K562 (cell line): ENCODE data around the gene AGO1. TPM values are rescaled to one million over a fixed set of nuclear protein-coding genes. Genes with fewer than 3 reads are reported as not detected.

Source experiments
- ATF1 ChIP-seq, 2 experiments: fragments of 450-650 bp in 1 of 2; IDR thresholded peaks; 2 replicates each; pipeline ENCODE4 v1.6.1; 2016; ENCODE audit warnings: missing compliant biosample characterization in 1 of 2, missing genetic modification characterization in 1 of 2
- CHD2 ChIP-seq: IDR thresholded peaks from 2 replicates; pipeline ENCODE4 v1.6.1; 2011; ENCODE audit warnings: low read depth, low read length
- CTBP1 ChIP-seq: fragments of 450-650 bp; IDR thresholded peaks from 2 replicates; pipeline ENCODE4 v1.6.1; 2016; ENCODE audit warnings: borderline replicate concordance
- CXXC5 ChIP-seq: fragments of 250-450 bp; sonication (Bioruptor Pico); IDR thresholded peaks from 2 replicates; pipeline ENCODE4 v1.8.0; 2022; ENCODE audit warnings: inconsistent platforms, mild to moderate bottlenecking, moderate library complexity
- MAZ ChIP-seq, 2 experiments: fragments of 450-650 bp in 1 of 2; sonication (generic) in 1 of 2; formaldehyde crosslinking; IDR thresholded peaks in 1 of 2; conservative IDR thresholded peaks in 1 of 2; 2 replicates each; pipeline versions ENCODE4 v1.4.0 to v1.5.0; 2020; ENCODE audit warnings: mild to moderate bottlenecking in 1 of 2, missing genetic modification reagents in 1 of 2
- NCOA4 ChIP-seq: fragments of 450-650 bp; IDR thresholded peaks from 2 replicates; pipeline ENCODE4 v1.6.1; 2018; ENCODE audit warnings: mild to moderate bottlenecking; ENCODE audit not compliant: partially characterized antibody
- NFE2L1 ChIP-seq: fragments of 450-650 bp; IDR thresholded peaks from 2 replicates; pipeline ENCODE4 v1.6.1; 2016; ENCODE audit warnings: missing genetic modification characterization, low read depth, mild to moderate bottlenecking, missing compliant biosample characterization, moderate library complexity, borderline replicate concordance
- NFYB ChIP-seq: IDR thresholded peaks from 2 replicates; pipeline ENCODE4 v1.6.1; 2011; ENCODE audit warnings: mild to moderate bottlenecking, moderate library complexity; ENCODE audit not compliant: insufficient read length; ENCODE audit errors: extremely low read depth
- SIX5 ChIP-seq, 2 experiments: IDR thresholded peaks; 2 replicates each; pipeline ENCODE4 v1.6.1; 2011; ENCODE audit warnings: low read length in 2 of 2, borderline replicate concordance in 1 of 2, low read depth in 1 of 2, mild to moderate bottlenecking in 1 of 2, moderate library complexity in 1 of 2; ENCODE audit not compliant: insufficient read depth in 1 of 2
- SMARCB1 ChIP-seq: IDR thresholded peaks from 2 replicates; pipeline ENCODE4 v1.6.1; 2011; ENCODE audit warnings: improper control_type of control experiment, low read depth; ENCODE audit not compliant: insufficient read length
- STAT5A ChIP-seq: IDR thresholded peaks from 2 replicates; pipeline ENCODE4 v1.6.1; 2012; ENCODE audit warnings: low read length, inconsistent platforms, borderline replicate concordance
- TBL1XR1 ChIP-seq, 2 experiments: IDR thresholded peaks; 2 replicates each; pipeline ENCODE4 v1.6.1; 2012; ENCODE audit warnings: improper control_type of control experiment in 2 of 2, low read length in 2 of 2, mild to moderate bottlenecking in 1 of 2
- TOE1 ChIP-seq, 2 experiments: fragments of 450-650 bp in 1 of 2; sonication (generic) in 1 of 2; formaldehyde crosslinking in 1 of 2; IDR thresholded peaks; 2 replicates each; pipeline versions ENCODE4 v1.7.1 to v1.8.0; 2016 to 2022; ENCODE audit warnings: borderline replicate concordance in 2 of 2, mild to moderate bottlenecking in 2 of 2, antibody characterized with exemption in 1 of 2, inconsistent platforms in 1 of 2, low read depth in 1 of 2, missing genetic modification reagents in 1 of 2, moderate library complexity in 1 of 2
- ZBTB1 ChIP-seq: sonication (generic); formaldehyde crosslinking; IDR thresholded peaks from 2 replicates; pipeline ENCODE4 v1.8.1; 2023; ENCODE audit warnings: missing genetic modification reagents, low read depth, mild to moderate bottlenecking, borderline replicate concordance
- ZNF311 ChIP-seq: fragments of 250-450 bp; sonication (Bioruptor Pico); IDR thresholded peaks from 2 replicates; pipeline ENCODE4 v1.4.0; 2020; ENCODE audit warnings: mild to moderate bottlenecking, moderate library complexity
- ZNF589 ChIP-seq: fragments of 200-800 bp; sonication (Bioruptor generic); IDR thresholded peaks from 2 replicates; pipeline ENCODE4 v1.6.1; 2016; ENCODE audit warnings: low read depth, missing genetic modification characterization, missing compliant biosample characterization
- polyA plus RNA-seq, 8 experiments: library from polyadenylated mRNA; depleted of rRNA in 4 of 8; stranded (reverse) in 5 of 8; unstranded in 3 of 8; fragments of >200 nt; fragmentation: Nextera tagmentation in 2 of 8; fragmentation: Illumina TruSeq in 1 of 8; extraction: Ambion mirVana in 2 of 8; extraction: Trizol in 1 of 8; gene quantifications; 2 replicates each; pipeline versions ENCODE4 v1.2.1 to v1.2.3, GENCODE V29; 2011 to 2014; ENCODE audit warnings: inconsistent platforms in 1 of 8, missing spikeins in 1 of 8
- total RNA-seq, 7 experiments: library from RNA; depleted of rRNA in 6 of 7; stranded (reverse); fragments of >200 nt in 6 of 7; fragmentation: Illumina TruSeq in 2 of 7; extraction: Trizol in 2 of 7; gene quantifications; 2 replicates each; pipeline versions ENCODE4 v1.2.1 to v1.2.3, GENCODE V29; 2011 to 2021; ENCODE audit warnings: low replicate concordance in 1 of 7
- TF ChIP-seq, protein P1 (sequence below): fragments of 250-450 bp; sonication (Bioruptor Pico); IDR thresholded peaks from 2 replicates; pipeline ENCODE4 v1.9.0; 2021; ENCODE audit warnings: mild to moderate bottlenecking, inconsistent platforms
- TF ChIP-seq, protein P2 (sequence below): fragments of 450-650 bp; IDR thresholded peaks from 2 replicates; pipeline ENCODE4 v1.6.1; 2016; ENCODE audit warnings: low read depth, mild to moderate bottlenecking, moderate library complexity
- TF ChIP-seq, protein P3 (sequence below): fragments of 450-650 bp; formaldehyde crosslinking; IDR thresholded peaks from 2 replicates; pipeline ENCODE4 v1.4.0; 2022; ENCODE audit warnings: missing genetic modification characterization
- TF ChIP-seq, protein P4 (sequence below): fragments of 250-450 bp; sonication (Bioruptor Pico); IDR thresholded peaks from 2 replicates; pipeline ENCODE4 v1.8.0; 2021; ENCODE audit warnings: mild to moderate bottlenecking, moderate library complexity

The AGO1 gene
- total and polyA plus RNA-seq, 9 of the 15 experiments (the other 6 are each of a cell fraction or from before 2014, with no cell fraction given), result 7.3 to 64.2 (median 26.0) TPM

- TF ChIP-seq, protein P1, sequence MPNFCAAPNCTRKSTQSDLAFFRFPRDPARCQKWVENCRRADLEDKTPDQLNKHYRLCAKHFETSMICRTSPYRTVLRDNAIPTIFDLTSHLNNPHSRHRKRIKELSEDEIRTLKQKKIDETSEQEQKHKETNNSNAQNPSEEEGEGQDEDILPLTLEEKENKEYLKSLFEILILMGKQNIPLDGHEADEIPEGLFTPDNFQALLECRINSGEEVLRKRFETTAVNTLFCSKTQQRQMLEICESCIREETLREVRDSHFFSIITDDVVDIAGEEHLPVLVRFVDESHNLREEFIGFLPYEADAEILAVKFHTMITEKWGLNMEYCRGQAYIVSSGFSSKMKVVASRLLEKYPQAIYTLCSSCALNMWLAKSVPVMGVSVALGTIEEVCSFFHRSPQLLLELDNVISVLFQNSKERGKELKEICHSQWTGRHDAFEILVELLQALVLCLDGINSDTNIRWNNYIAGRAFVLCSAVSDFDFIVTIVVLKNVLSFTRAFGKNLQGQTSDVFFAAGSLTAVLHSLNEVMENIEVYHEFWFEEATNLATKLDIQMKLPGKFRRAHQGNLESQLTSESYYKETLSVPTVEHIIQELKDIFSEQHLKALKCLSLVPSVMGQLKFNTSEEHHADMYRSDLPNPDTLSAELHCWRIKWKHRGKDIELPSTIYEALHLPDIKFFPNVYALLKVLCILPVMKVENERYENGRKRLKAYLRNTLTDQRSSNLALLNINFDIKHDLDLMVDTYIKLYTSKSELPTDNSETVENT (CRISPR knock-in tag), result peak; percentile 77; the same call in 1 of the 2 replicates
- no peak for TF ChIP-seq NCOA4
- no peak for TF ChIP-seq SMARCB1
- TF ChIP-seq MAZ (CRISPR knock-in tag; conservative IDR thresholded peaks at IDR 0.05 in 1 of 2, IDR thresholded peaks at IDR 0.05 in 1 of 2), result peak; percentile 96 to 99
- TF ChIP-seq ZBTB1 (CRISPR knock-in tag), result no peak
- peak; percentile 83 for TF ChIP-seq CXXC5 (CRISPR knock-in tag)
- TF ChIP-seq ATF1 (CRISPR knock-in tag; IDR thresholded peaks at IDR 0.05), result no peak
- peak; percentile 56 for TF ChIP-seq ATF1 (tag; IDR thresholded peaks at IDR 0.05)
- TF ChIP-seq ZNF589 (CRISPR knock-in tag), result no peak
- TF ChIP-seq, protein P2, sequence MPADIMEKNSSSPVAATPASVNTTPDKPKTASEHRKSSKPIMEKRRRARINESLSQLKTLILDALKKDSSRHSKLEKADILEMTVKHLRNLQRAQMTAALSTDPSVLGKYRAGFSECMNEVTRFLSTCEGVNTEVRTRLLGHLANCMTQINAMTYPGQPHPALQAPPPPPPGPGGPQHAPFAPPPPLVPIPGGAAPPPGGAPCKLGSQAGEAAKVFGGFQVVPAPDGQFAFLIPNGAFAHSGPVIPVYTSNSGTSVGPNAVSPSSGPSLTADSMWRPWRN, result no peak
- no peak for TF ChIP-seq NFE2L1 (tag)
- TF ChIP-seq, protein P3, sequence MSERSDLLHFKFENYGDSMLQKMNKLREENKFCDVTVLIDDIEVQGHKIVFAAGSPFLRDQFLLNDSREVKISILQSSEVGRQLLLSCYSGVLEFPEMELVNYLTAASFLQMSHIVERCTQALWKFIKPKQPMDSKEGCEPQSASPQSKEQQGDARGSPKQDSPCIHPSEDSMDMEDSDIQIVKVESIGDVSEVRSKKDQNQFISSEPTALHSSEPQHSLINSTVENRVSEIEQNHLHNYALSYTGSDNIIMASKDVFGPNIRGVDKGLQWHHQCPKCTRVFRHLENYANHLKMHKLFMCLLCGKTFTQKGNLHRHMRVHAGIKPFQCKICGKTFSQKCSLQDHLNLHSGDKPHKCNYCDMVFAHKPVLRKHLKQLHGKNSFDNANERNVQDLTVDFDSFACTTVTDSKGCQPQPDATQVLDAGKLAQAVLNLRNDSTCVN (CRISPR knock-in tag), result no peak
- TF ChIP-seq NFYB, result no peak
- no peak for TF ChIP-seq ZNF311 (CRISPR knock-in tag)
- TF ChIP-seq CHD2, result no peak
- TF ChIP-seq STAT5A, result no peak
- peak; percentile 23; the same call in 1 of the 2 replicates for TF ChIP-seq TOE1 (IDR thresholded peaks at IDR 0.05; ENCODE audit: borderline replicate concordance)
- TF ChIP-seq TOE1 (CRISPR knock-in tag; IDR thresholded peaks at IDR 0.05; ENCODE audit: borderline replicate concordance, low read depth), result no peak
- no peak for TF ChIP-seq SIX5 (IDR thresholded peaks at IDR 0.05; ENCODE audit: borderline replicate concordance in 1 of 2, insufficient read depth in 1 of 2, low read depth in 1 of 2, low read length in 2 of 2)
- TF ChIP-seq, protein P4, sequence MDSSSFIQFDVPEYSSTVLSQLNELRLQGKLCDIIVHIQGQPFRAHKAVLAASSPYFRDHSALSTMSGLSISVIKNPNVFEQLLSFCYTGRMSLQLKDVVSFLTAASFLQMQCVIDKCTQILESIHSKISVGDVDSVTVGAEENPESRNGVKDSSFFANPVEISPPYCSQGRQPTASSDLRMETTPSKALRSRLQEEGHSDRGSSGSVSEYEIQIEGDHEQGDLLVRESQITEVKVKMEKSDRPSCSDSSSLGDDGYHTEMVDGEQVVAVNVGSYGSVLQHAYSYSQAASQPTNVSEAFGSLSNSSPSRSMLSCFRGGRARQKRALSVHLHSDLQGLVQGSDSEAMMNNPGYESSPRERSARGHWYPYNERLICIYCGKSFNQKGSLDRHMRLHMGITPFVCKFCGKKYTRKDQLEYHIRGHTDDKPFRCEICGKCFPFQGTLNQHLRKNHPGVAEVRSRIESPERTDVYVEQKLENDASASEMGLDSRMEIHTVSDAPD, result no peak
- TF ChIP-seq TBL1XR1 (IDR thresholded peaks at IDR 0.05; ENCODE audit: low read length in 2 of 2), result no peak; a peak in 1 of 4 replicates
- peak; percentile 92 for TF ChIP-seq CTBP1
Measured at GRCh38 chr1:35882945-35883634, at the start of gene AGO1 (continued).
